ENCODE measurements around the gene SPN. TPM values are rescaled to one million over a fixed set of nuclear protein-coding genes. Genes with fewer than 3 reads are reported as not detected.
A peak's percentile ranks its signal among the peaks of the same experiment; 100 is the strongest.
"Not testable (repeated sequence)": the region's sequence is repeated elsewhere in the genome, so short reads cannot be mapped to it uniquely, and the experiment has no call there.

SPN gene
- total RNA-seq, 4 donors from 2014 or later = 0.26 to 2.4 (median 0.83) TPM; not detected in 1

DNA sequence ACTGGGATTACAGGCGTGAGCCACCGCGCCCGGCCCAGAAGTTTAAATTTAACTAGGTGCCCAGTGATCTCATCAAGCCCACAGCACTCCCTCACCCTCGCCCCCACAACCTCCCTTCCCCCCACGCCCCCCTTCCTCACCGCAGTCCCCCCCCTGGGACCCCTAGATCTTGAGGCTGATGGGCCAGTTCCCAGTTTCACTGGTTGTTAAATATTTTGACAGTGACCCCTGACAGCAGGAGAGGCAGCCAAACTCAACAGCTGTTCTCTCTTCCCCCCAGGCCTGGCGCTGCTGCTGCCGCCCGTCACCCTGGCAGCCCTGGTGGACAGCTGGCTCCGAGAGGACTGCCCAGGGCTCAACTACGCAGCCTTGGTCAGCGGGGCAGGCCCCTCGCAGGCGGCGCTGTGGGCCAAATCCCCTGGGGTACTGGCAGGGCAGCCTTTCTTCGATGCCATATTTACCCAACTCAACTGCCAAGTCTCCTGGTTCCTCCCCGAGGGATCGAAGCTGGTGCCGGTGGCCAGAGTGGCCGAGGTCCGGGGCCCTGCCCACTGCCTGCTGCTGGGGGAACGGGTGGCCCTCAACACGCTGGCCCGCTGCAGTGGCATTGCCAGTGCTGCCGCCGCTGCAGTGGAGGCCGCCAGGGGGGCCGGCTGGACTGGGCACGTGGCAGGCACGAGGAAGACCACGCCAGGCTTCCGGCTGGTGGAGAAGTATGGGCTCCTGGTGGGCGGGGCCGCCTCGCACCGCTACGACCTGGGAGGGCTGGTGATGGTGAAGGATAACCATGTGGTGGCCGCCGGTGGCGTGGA, 31.5 kb downstream of the SPN start:
- no peak overlapping the region for H3K4me3 ChIP-seq
- peak overlapping the region; percentile 2 to 11 for H3K27ac ChIP-seq
- H3K4me1 ChIP-seq = no peaks in the 10 kb centered on the region
- H3K9me3 ChIP-seq = no peaks in the 10 kb centered on the region
- intact Hi-C loops (cut with DNase I; ENCODE audit: low total_unique reads) = no loop called here
- TF ChIP-seq, protein P1, sequence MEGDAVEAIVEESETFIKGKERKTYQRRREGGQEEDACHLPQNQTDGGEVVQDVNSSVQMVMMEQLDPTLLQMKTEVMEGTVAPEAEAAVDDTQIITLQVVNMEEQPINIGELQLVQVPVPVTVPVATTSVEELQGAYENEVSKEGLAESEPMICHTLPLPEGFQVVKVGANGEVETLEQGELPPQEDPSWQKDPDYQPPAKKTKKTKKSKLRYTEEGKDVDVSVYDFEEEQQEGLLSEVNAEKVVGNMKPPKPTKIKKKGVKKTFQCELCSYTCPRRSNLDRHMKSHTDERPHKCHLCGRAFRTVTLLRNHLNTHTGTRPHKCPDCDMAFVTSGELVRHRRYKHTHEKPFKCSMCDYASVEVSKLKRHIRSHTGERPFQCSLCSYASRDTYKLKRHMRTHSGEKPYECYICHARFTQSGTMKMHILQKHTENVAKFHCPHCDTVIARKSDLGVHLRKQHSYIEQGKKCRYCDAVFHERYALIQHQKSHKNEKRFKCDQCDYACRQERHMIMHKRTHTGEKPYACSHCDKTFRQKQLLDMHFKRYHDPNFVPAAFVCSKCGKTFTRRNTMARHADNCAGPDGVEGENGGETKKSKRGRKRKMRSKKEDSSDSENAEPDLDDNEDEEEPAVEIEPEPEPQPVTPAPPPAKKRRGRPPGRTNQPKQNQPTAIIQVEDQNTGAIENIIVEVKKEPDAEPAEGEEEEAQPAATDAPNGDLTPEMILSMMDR (IDR thresholded peaks at IDR 0.05) = no peak
- no peak for TF ChIP-seq POLR2A (IDR thresholded peaks at IDR 0.05)
- no peaks in the 10 kb centered on the region for H3K36me3 ChIP-seq
- H3K27me3 ChIP-seq = no peaks in the 10 kb centered on the region
- DNase-seq = peak; percentile 21 to 37

DNA sequence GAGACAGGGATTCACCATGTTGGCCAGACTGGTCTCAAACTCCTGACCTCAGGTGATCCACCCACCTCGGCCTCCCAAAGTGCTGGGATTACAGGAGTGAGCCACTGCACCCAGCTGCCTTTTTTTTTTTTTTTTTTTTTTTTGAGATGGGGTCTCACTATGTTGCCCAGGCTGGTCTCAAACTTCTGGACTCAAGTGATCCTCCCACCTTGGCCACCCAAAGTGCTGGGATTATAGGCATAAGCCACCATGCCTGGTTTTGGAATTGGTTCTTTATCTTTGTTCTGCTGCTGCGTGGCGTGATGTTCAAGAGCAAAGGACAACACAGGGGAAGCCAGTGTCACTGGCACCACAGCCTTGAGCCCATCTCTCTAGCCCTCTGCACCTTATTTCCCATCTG, 32.6 kb downstream of the SPN start:
- H3K9me3 ChIP-seq; H3K4me3 ChIP-seq; H3K4me1 ChIP-seq; H3K27me3 ChIP-seq; H3K36me3 ChIP-seq; H3K27ac ChIP-seq; intact Hi-C loops (cut with DNase I; ENCODE audit: low total_unique reads); DNase-seq: not testable (repeated sequence)

DNA sequence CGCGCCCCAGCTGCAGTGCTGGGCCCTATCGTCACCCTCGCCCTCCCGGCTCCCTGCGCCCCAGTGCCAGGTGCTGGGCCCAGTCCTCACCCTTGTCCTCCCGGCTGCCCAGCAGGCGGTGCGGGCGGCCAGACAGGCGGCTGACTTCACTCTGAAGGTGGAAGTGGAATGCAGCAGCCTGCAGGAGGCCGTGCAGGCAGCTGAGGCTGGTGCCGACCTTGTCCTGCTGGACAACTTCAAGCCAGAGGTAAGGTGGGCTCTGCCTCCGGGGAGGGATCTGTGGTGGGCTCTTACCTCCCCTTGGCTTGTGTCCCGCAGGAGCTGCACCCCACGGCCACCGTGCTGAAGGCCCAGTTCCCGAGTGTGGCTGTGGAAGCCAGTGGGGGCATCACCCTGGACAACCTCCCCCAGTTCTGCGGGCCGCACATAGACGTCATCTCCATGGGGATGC, 33.9 kb downstream of the SPN start:
- no peak for DNase-seq
- intact Hi-C loops (cut with DNase I; ENCODE audit: low total_unique reads) = no loop called here
- TF ChIP-seq POLR2A (IDR thresholded peaks at IDR 0.05) = no peak
- TF ChIP-seq, protein P1 (IDR thresholded peaks at IDR 0.05) = no peak

DNA sequence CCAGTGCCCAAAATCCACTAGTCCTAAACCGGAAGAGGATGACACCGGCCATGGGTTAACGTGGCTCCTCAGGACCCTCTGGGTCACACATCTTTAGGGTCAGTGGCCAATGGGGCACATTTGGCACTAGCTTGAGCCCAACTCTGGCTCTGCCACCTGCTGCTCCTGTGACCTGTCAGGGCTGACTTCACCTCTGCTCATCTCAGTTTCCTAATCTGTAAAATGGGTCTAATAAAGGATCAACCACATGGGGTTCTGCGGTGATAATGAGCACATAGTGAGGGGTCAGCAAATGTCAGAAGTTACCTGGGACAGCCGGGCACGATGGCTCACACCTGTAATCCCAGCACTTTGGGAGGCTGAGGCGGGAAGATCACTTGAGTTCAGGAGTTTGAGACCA, 34.3 kb downstream of the SPN start:
- H3K9me3 ChIP-seq = no peaks in the 10 kb centered on the region
- H3K27ac ChIP-seq = no peak overlapping the region
- intact Hi-C loops (cut with DNase I; ENCODE audit: low total_unique reads) = no loop called here
- H3K27me3 ChIP-seq = no peaks in the 10 kb centered on the region
- no peak for DNase-seq
- no peaks in the 10 kb centered on the region for H3K4me1 ChIP-seq
- H3K4me3 ChIP-seq = no peak overlapping the region
- H3K36me3 ChIP-seq = no peaks in the 10 kb centered on the region
- no peak for TF ChIP-seq POLR2A (IDR thresholded peaks at IDR 0.05)
- TF ChIP-seq, protein P1 (IDR thresholded peaks at IDR 0.05) = no peak

More for the DNA sequence above, 33.9 kb downstream of the SPN start:
- no peak overlapping the region for H3K27ac ChIP-seq
- H3K4me1 ChIP-seq = no peaks in the 10 kb centered on the region
- H3K36me3 ChIP-seq = no peaks in the 10 kb centered on the region
- no peaks in the 10 kb centered on the region for H3K27me3 ChIP-seq
- H3K9me3 ChIP-seq = no peaks in the 10 kb centered on the region
- H3K4me3 ChIP-seq = no peak overlapping the region

DNA sequence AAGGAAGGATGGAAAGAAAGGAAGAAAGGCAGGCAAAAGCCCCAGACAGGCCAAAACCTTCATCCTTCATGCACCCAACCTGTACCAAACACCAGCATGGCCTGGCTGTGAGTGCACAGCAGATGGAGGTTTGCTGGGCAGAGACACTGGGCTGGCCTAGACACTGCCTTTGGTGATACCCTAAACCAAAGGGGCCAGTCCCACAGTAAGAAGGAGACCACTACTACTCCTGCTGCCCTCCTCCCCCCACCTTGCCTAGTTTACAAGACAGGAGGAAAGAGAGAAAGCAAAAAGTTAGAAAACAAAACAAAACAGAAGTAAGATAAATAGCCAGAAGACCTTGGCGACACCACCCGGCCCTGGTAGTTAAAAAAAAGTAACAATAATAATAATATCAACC, 35.0 kb downstream of the SPN start:
- Histone ChIP-seq H3K4me3 (no peak overlapping the region), H3K27ac (no peak overlapping the region), H3K9me3 (no peaks in the 10 kb centered on the region), H3K36me3 (no peaks in the 10 kb centered on the region), H3K27me3 (no peaks in the 10 kb centered on the region), H3K4me1 (no peaks in the 10 kb centered on the region)
- no peak for DNase-seq
- intact Hi-C loops (cut with DNase I; ENCODE audit: low total_unique reads) = no loop called here
- no peak for TF ChIP-seq POLR2A (IDR thresholded peaks at IDR 0.05)
- TF ChIP-seq, protein P1 (IDR thresholded peaks at IDR 0.05) = no peak
